Activated gamma-delta T cell (primary cell): ENCODE measurements around the gene LETMD1.
"Not testable (repeated sequence)": the region's sequence is repeated elsewhere in the genome, so short reads cannot be mapped to it uniquely, and the experiment has no call there.

Experiments
- DNase-seq: peaks from one replicate; lab custom pipeline; 2025; lab: John Stamatoyannopoulos, UW
- total RNA-seq, 2 donors: gene quantifications; one replicate each; lab custom pipeline; 2026; lab: John Stamatoyannopoulos, UW

Gene LETMD1, protein sequence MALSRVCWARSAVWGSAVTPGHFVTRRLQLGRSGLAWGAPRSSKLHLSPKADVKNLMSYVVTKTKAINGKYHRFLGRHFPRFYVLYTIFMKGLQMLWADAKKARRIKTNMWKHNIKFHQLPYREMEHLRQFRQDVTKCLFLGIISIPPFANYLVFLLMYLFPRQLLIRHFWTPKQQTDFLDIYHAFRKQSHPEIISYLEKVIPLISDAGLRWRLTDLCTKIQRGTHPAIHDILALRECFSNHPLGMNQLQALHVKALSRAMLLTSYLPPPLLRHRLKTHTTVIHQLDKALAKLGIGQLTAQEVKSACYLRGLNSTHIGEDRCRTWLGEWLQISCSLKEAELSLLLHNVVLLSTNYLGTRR
- total RNA-seq, result 74.8 to 82.0 reads per million in 2 donors

- peak; percentile 60 for DNase-seq
These were observed at the start of gene LETMD1 for GRCh38 chr12:51047655-51048540. TSS of gene LETMD1 (plus strand) at chr12:51048327. CDS start at chr12:51048357, 30 bp downstream.

GRCh38 chr12:50999093-50999492 is 49.0 kb upstream of the LETMD1 start:
- no peak for DNase-seq

DNA sequence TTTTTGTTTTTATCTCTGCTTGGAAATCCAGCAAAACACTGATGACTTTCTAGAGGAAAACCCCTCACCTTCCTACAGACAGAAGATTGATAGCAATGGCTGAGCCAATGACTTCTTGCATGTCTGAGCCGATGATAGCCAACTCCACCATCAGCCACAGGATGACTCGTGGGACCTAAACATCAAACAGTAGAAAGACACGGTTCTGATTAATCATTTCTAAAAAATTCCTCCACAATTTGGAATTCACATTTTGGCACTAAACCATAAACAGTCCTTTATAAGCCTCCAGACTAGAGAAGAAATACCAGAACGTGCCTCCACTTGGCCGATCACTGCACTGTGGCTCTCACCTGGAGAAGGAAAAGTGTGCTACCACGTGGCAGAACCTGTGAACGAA is 47.9 kb upstream of the LETMD1 start:
- no peak for DNase-seq

GRCh38 chr12:51001799-51002198 is 46.3 kb upstream of the LETMD1 start:
- DNase-seq, result no peak

- DNase-seq, result no peak
These were observed 43.6 kb upstream of the LETMD1 start for GRCh38 chr12:51004504-51004903.

- no peak for DNase-seq
These were observed 43.1 kb upstream of the LETMD1 start for GRCh38 chr12:51005030-51005429.

DNA sequence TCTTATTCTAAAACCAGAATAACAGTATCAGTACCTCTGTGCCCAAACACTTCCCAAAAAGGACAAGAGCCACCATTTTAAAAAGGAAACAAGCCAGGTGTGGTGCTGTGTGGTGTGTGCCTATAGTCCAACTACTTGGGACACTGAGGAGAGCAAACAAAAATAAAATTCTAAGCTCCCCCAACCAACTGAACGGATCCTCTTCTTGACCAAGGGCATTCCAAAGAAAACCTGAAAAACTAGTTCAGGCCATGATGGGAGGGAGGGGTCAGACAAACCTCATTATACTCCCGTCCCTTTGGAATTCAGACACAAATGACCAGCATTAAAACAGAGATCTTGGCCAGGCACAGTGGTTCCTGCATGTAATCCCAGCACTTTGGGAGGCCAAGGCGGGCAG is 42.5 kb upstream of the LETMD1 start:
- no peak for DNase-seq

- no peak for DNase-seq
These were observed 39.6 kb upstream of the LETMD1 start for GRCh38 chr12:51008329-51009055.

DNA sequence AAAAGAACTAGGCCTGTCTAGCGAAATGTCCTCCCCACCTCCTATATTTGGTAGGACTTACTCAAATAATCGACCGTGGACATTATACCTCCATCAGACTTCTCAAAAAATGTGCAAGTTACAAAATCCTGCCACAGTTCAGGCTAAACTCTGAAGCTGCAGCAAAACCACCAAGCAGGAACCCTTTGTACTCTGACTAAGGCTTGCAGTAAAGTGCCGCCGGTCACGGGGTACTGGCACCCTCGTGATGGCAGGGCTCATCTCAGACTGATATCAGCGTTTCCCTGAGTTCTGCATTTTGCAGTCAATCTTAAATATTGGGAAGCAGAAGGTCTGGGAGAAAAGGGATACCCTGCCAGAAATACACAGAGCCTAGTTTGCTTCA is 39.1 kb upstream of the LETMD1 start:
- no peak for DNase-seq

DNA sequence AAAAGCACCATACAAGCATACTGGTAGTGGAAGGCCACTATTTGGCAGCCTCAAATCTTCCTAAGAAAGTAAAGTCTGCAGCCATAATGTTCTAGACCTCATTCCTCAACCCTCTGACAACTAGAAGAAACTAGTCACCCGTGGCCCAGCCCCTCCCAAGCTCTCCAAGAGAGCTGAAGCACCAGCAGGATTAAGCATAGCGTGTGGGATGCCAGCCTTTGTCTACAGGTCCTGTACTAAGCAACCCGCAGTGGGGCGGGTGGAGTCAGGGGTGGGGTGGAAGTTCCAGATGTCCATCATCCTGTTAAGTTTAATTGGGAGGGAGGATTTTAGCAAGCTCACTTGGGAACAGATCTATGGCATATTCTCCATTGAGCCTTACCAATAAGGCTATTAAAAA is 36.2 kb upstream of the LETMD1 start:
- DNase-seq, result no peak

DNA sequence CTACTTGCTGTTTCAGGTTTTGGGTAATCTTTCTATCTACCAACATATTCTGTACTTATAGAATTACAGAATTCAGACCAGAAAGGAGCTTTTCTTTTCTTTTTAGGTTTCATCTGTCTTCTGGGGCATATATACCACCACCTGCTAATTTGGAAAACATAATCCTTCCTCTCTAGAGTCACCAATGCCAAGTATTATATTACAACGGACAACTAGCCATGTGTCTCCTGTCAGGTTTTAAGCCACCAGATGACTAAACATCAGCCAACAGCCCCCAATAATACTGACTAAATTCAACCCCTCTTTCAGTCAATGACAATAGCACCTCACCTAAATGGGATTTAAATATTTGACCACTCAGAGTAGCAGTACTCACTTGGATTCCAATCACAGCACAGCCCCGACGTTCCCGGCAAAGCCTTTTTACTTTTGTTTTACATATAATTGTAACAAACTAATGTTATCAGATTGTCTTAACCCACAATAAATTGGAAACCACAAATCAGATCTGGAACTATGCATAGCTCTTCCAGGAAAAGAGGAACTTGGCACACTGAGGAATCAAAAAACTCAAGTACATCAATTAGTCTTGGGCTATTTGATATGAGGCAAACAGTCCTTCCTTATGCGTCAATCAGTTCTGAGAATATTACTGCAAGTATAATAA is 35.4 kb upstream of the LETMD1 start:
- no peak for DNase-seq

GRCh38 chr12:51013441-51013840 is 34.7 kb upstream of the LETMD1 start:
- DNase-seq, result no peak

DNA sequence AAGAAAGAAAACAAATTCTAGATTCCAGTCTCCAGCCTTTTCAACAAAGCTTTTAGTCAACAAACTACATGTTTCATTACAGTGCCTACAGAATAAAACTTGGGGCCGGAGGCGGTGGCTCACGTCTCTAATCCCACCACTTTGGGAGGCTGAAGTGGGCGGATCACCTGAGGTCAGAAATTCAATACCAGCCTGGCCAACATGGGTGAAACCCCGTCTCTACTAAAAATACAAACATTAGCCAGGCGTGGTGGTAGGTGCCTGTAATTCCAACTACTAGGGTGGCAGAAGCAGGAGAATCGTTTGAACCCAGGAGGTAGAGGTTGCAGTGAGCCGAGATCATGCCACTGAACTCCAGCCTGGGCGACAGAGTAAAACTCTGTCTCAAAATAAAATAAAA is 33.7 kb upstream of the LETMD1 start:
- DNase-seq, result not testable (repeated sequence)

DNA sequence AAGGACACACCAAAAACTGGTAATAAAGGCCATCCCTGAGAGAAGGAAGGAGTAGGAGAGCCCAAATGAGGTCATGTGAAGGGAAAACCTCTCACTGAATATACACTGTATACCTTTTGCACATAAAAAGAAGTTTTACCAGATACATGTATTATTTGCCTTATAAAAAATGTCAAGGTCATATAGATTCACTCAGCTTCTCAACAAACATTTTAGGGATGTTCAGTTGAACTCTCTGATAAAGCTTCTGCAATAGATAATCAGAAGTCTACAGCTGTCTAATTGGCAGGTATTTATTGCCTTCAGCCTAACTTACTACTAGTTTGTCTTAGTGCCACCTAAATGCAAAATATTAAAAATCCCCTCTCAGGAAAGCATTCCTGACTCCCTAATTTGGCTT is 30.7 kb upstream of the LETMD1 start:
- no peak for DNase-seq

- DNase-seq, result no peak
These were observed 29.2 kb upstream of the LETMD1 start for GRCh38 chr12:51018956-51019355.

DNA sequence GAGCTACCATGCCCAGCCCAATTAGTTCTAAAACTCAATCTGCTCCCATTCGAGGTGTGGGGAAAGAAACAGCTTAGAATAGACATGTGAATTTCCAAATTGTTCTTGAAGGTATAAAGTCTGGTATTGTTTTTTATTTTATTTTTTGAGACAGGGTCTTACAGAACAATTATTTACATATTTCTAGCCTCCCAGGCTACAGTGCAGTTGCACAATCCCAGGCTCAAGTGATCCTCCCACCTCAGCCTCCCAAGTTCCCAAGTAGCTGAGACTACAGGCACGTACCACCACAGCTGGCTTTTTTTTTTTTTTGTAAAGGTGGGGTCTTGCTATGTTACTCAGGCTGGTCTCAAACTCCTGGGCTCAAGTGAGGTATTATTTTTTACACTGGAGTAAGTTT is 28.2 kb upstream of the LETMD1 start:
- no peak for DNase-seq

GRCh38 chr12:51020448-51021182 is 27.5 kb upstream of the LETMD1 start:
- DNase-seq, result no peak

DNA sequence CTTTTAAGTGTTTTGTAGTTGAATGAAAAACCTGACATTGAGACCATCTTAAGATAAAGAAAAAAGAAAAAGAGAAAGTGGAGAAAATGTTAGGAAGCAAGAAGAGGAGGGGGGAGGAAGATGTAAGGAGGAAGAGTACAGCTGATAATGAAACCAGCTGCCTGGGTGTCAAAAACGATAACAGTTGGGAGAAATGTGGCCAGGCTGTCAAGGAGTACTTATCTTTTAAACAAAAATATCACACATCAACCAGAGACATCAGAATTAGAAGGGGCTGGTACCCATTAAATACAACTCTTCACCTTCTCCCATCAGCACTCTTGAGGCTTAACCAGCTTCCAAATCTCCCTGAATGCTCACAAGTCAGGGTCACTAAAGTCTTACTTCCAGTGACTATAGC is 26.4 kb upstream of the LETMD1 start:
- DNase-seq, result no peak

- DNase-seq, result no peak
These were observed 24.3 kb upstream of the LETMD1 start for GRCh38 chr12:51023625-51024382.

GRCh38 chr12:51025338-51025835 is 22.7 kb upstream of the LETMD1 start:
- no peak for DNase-seq
